KG1 (cell line): ENCODE data around the gene ZNG1C.
"Not testable (repeated sequence)": the region's sequence is repeated elsewhere in the genome, so short reads cannot be mapped to it uniquely, and the experiment has no call there.

Experiments used
- DNase-seq: peaks from one replicate; lab custom pipeline; 2025; lab: John Stamatoyannopoulos, UW

Gene ZNG1C

DNA sequence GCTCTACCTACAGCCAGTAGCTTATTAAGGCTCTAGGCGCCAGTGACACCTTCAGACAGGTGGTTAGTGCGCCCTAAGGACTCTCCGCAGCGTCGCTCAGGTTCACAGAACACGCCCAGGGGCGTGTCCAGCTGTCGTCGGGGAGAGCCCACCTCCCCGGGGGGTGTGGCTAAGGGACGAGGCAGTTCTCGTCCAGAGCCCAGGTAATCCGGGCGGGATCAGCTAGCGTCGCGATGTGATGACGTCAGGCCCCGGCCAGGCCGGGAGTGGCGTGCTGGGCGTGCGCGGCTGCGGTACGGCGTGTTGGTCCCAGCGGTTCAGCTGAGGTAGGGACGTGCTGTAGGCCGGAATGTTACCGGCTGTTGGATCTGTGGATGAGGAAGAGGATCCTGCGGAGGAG lies at the start of gene ZNG1C:
Gene ZNG1C, plus strand, starts transcription at position 301 of the 400 bp plus-strand sequence. Its CDS starts 49 bp downstream, at position 350.
- not testable (repeated sequence) for DNase-seq

DNA sequence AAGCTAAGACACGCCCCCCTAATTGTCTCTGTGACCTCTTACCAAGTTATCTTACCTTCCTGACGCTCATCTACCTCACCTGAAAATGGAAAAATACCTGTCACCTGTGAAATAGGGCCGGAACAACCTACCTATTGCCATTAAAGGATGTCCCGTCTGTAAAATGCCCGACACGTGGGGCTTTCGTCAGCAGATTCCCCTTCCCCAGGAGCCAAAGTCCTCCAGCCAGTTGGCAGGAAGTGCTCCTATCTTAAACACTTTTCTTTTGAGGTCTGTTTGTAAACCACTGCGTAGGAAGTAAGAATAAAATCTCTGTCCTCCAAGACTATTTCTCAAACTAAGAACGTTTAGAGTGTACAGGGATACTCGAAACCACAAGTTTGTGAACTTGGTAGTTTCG lies 654 bp downstream of the ZNG1C start:
- DNase-seq, result not testable (repeated sequence)

DNA sequence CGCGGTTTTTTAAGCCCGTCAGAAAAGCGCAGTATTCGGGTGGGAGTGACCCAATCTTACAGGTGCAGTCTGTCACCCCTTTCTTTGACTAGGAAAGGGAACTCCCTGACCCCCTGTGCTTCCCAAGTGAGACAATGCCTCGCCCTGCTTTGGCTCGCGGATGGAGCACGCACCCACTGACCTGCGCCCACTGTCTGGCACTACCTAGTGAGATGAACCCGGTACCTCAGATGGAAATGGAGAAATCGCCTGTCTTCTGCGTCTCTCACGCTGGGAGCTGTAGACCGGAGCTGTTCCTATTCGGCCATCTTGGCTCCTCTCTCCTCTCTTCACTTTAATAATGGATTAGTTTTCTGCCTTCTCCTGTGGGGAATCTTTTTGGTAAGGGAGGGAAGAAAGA lies 39.3 kb downstream of the ZNG1C start:
- DNase-seq, result not testable (repeated sequence)

DNA sequence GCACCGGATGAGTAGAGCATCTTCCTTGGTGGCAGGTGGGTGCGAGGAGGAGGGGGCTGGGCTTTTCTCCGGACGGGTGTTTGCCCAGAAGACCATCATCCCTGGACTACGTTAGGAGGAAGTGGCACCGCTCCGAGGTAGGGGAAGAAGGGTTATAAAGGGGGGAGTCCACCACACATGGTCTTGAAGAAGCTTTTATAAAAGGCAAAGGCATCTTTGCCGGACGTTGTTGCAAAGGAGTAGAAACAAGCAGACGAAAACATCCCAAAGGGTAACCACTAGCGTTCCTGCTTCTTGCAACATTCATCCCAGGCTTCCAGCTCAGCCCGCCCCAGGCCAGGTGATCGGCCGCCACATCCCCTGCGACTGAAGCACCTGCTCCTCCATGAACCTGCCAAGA lies 60.8 kb downstream of the ZNG1C start, which contains the start of gene FOXD4L3:
Gene FOXD4L3, plus strand, starts transcription at position 301 of the 400 bp plus-strand sequence. Its CDS starts 85 bp downstream, at position 386.
- not testable (repeated sequence) for DNase-seq

DNA sequence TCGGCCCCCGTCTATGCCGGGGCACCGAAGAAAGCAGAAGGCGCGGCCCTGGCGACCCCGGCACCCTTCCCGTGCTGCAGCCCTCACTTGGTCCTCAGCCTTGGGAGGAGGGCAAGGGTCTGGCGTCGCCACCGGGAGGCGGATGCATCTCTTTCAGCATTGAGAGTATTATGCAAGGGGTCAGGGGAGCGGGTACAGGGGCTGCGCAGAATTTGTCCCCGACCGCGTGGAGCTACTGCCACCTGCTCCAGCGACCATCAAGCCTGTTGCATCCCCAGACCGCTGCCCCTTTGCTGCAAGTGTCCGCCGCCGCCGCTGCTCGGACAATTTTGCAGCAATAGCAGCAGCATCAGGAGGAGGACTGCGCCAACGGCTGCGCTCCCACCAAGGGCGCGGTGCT lies 62.0 kb downstream of the ZNG1C start:
- not testable (repeated sequence) for DNase-seq

DNA sequence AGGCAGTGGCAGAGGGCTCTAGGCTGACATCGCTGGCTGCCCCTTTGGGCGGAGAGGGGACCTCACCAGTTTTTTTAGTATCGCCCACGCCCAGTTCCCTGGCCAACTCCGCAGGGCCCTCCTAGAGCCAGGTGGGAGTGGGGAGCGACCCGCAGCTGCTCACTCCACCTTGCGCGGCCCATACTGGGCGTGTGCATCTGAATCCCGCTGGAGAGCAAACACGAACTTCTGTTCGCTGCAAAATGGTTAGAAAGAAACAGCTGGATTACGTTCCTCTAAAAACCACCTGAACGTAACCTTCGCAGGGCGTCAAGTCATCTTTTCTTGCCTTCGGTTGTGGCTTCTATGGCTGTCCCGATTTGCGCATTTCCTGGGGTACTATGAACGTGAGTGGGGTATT lies 62.4 kb downstream of the ZNG1C start:
- not testable (repeated sequence) for DNase-seq

DNA sequence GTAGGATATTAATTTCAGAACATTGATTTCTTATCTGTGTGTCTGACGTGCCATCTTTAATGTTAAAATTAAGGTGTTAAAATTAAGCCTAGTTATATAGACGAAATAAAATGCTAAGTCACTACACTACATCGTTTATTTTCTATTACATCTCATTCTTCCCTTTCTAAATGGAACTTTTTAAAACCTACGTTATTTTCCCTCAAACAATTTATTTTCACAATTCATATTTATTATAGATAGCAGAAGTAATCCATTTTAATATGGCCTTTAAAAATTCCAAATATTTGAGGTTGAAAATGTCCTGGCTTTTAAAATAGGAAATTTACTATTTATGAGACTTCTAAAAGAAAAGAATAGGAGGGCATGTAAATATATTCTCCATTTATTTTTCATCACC lies 63.0 kb downstream of the ZNG1C start:
- DNase-seq, result not testable (repeated sequence)

DNA sequence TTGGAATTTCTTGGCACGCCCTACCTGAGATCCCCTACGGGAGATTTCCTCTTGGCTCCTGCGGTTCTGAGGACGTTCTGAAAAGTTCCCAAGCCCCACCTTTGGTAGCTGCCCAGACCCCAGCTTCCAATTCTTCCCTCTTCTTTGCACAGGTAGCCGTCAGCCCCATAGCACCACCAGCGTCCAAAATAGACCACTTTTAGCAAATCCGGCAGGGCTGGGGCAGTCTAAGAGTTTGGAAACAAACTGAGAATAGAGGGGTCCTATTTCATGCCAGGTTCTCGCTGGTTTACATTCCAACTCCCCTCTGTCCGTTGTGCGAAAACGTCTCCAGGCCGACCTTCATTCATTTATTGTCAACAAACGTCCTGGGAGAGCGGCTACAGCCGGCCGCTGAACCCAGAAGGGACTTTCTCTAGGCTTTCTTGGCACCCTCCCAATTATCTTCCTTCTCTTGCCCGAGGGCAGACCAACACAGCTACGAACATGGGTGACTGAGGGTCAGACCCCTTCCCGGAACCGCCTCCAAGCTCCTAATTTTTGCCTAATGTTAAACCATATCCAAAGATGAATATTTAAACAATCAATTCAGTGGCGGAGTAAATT lies 64.0 kb downstream of the ZNG1C start:
- DNase-seq, result not testable (repeated sequence)

DNA sequence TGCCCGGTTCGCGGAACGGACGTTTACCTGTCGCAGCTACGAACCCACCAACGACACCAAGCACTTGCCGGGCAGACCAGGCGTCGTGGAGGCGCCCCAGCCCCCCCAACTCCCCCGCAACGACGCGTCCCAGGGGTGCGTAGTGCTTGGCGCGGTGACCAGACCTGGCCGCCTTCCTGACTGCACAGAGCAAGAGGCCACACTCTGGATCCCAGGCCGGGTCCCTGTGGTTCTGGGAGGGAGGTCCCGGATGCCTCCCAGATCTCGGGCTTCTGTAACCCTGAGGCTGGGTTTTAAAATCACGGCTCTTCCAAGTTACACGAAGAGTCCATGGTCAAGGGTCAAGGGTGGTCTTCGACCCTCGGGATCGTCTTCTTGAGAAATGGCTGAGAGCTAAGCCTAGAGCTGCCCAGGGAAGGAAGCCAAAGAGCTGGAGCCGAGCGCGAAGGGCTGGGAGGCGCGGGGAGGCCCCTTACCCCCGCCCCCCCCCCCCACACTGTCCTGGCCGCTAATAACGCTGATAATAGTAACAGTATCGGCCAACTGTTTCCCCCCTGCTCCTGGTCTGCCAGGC lies 64.7 kb downstream of the ZNG1C start:
- not testable (repeated sequence) for DNase-seq

DNA sequence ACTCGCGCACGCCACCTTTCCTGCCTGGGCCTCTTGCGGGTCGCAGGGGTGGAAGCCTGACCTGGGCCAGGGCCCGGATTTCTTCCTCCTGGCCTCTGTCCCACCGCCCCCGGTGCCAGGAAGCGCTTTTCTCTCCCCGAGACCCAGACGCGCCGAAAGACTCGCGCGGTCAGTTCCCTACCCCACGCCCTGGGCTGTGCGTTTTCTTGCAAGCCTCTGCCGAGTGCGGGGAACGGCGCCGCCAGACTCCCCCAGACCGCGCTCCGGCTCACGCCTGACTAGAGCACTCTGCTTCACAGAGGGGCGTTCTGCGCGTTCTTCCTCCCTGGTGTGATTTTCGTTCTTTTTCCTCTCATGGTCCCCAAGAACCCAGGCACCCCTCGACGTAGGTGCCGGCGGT lies 65.3 kb downstream of the ZNG1C start:
- DNase-seq, result not testable (repeated sequence)

DNA sequence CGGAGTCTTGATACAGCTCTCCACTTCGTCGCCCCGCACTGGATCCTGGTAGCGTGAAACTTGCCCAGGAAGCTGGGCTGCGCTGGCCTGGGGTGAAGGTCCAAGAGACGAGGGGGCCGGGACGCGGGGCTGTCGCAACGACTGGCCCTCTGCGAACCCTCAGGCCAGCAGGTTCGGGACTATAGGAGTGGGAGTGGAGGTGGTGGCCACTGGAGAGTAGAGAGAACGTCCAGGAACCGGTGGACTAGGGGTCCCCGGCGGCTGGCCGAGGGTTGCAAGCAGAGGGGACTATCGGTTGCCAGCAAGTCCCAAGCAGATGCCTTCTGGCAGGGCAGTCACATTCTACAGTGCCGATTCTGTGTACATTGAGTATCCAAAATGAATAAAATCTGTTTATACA lies 65.9 kb downstream of the ZNG1C start:
- not testable (repeated sequence) for DNase-seq

DNA sequence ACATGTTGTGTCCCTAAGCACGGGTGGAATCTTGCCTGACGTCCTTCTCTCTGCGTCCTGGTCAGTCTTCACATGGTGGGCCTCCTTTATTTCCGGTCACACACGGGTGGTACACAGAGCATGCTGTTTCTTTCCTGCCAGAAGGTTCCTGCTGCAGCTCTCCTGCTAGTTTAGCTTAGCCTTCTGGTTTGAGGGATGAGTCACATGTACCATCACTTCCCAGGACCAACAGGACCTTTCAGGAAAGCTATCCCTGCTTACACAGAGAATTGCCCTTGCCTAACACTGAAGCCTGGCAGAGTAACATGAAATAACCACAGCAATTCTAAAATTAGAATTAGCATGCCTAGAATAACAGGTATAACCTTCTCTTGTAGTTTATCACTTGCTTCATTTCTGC lies 69.4 kb downstream of the ZNG1C start:
- DNase-seq, result not testable (repeated sequence)

DNA sequence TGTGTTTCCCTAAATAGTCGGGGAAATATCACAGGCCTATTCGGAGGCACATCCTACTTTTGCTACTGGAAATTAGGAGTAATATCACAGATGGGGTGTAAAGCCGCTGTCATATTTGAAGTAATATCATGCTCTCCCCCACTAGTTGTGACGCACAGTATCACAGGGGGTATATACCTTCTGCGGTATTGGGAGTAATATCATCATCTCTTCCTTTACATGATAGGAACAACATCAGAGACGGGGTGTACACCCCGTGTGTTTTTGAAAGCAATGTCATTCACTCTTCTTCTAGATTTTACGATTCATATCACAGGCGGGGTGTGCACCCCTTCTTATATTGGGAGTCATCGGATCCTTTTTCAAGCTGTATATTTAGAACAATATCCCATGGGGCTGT lies 76.4 kb downstream of the ZNG1C start:
- not testable (repeated sequence) for DNase-seq

DNA sequence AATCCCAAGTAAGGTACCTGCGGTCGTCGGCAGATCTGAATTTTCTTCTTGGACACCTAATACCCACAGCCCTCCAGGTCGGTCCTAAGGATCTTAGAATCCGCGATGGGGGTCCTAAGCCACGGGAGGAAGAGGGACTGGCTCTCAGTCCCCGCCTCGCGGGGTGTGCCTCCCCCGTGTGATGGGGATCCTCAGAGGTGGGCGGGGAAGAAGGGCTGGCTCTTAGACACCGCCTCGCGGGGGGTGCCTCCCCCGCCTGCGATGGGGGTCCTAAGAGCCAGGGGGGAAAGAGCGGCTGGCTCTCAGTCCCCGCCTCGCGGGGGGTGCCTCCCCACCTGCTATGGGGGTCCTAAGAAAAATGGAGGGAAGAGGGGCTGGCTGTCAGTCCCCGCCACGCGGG lies 82.0 kb downstream of the ZNG1C start:
- DNase-seq, result not testable (repeated sequence)

DNA sequence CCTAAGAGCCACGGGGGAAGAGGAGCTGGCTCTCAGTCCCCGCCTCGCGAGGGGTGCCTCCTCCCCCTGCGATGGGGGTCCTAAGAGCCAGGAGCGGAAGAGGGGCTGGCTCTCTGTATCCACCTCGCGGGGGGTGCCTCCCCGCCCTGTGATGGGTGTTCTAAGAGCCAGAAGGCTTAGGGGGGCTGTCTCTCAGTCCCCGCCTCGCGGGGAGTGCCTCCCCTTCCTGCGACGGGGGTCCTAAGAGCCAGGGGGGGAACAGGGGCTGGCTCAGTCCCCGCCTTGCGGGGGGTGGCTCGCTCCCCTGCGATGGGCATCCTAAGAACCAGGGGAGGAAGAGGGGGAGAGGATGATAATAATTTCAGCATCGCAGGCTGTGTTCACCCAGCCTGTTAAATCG lies 82.7 kb downstream of the ZNG1C start:
- not testable (repeated sequence) for DNase-seq

DNA sequence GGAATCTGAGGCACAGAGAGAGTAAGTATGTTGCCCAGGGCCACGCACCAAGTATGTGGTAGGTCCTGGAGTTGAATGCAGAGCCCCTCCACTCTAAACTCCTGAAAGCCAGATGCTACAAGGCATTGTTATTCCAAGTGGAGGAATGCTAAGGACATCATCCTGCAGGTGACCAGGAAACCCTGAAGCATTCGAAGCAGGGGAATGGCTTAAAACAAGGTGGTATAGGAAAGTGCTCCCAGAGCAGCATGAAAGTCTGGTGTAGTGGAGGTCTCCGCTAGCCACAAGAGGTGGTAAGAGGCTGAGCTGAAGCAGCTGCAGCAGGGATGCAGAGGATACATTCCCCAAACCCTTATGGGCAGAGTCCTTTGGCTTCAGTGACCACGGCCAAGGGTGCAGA lies 87.3 kb downstream of the ZNG1C start:
- DNase-seq, result not testable (repeated sequence)

DNA sequence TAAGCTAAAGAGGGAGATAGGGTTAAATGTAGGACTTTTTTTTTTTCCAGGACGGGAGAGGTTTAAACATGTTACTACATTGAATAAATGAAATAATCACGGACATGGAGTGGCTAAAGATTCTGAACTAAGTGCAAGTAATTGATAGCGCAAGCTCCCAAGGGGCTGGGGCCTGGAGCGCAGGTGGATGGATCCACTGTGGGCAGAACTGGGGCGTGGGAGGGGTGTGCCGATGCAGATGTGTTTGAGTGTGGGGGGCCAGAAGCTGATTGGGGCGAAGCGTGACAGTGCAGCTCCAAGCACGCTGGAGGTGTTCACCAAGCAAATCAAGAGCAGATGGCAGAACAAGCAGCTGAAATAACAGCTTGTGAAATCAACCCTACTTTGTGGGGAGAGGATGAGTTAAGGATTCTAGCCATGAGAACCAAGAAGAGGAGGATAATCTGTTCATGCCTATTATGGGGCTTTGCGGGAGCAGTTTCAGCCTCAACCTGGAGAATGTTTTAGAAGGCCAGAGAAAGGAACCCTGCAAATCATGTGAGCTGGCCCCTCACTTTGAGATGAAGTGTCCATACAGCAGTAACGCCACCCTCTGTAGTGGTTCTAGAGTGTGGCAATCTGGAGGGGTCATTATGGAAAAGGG lies 88.9 kb downstream of the ZNG1C start:
- not testable (repeated sequence) for DNase-seq

DNA sequence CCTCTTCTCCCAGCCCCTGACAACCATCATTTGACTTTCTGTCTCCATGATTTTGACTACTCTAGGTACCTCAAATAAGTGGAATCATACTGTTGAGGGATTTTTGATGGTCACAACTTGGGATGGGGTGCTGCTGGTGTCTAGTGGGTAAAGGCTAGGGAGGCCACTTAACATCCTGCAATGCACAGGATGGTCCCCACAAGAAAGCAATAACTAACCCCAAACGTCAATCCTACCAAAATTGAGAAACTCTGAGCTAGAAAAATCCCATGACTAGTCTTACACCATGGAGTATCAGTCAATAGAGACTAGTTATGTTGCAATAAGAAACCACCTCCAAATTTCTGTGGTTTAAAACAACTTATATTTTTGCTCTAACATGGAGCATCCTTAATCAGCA lies 90.3 kb downstream of the ZNG1C start:
- not testable (repeated sequence) for DNase-seq

DNA sequence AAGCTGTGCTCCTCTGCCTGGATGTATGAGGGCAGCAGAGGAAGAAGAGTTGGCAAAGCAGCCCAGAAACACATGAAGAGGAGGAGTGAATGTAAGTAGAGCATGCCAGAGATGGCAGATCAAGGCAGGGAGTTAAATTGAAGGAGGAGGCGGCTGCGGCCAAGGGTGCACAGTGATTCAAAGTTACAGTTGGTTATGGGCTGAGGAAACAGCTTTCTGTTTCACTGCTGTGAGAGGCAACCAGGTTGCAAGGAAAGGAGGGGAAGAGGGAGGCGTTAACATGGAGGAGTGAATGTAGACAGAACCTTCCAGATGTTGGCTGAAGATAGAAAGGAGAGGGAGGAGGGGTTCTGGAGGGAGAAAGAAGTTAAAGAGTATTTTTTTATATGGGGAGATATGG lies 94.2 kb downstream of the ZNG1C start:
- DNase-seq, result not testable (repeated sequence)

DNA sequence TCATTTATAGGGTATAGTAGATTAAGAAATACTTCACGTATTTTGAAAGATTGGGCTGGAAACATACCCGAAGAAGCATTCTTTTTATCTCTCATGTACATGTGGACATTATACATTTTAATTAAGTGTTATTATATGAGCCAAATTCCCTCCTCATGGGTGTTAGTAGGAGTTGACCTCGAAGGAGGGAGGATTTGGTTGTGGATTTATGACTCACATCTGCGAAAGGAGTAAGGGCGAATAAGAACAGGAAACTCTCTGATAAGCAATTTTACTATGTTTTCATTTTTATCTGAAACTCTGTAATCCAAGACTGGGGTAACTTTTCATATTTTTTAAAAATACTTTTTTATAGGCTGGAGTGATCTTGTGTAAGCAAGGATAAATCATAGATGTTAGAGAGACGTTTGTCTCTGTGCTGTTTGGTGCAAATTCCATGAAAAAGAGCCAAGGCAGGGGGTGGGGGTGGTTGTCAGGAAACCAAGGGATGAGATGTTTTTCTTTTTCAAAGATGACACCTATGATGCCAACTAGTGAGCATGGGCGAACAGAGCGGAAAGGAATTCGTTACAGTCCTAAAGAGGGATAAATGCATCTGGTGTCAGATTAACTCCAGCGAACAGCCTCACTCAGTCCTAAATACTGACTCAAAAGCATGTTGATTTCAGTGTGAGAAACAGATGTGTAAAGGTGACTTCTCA lies 95.0 kb downstream of the ZNG1C start:
- DNase-seq, result not testable (repeated sequence)

DNA sequence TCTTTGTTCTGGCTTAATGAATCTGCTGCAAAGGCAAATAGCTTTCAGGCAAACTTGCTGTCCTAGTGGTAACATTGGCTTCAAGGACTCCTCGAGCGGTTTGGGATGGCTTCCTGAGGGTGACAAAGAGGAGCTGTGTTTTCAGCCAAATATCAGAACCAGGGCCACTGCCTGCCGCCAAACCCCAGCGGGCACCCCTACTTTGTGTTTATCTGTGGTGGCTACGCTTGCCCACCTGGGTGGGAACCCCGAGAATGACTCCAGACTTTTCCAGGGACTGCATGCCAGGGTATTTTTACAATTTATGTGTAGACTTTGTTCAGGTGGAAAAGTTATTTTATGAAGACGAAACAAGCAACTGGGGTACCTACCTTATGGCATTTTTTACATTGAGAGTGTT lies 96.2 kb downstream of the ZNG1C start:
- not testable (repeated sequence) for DNase-seq

DNA sequence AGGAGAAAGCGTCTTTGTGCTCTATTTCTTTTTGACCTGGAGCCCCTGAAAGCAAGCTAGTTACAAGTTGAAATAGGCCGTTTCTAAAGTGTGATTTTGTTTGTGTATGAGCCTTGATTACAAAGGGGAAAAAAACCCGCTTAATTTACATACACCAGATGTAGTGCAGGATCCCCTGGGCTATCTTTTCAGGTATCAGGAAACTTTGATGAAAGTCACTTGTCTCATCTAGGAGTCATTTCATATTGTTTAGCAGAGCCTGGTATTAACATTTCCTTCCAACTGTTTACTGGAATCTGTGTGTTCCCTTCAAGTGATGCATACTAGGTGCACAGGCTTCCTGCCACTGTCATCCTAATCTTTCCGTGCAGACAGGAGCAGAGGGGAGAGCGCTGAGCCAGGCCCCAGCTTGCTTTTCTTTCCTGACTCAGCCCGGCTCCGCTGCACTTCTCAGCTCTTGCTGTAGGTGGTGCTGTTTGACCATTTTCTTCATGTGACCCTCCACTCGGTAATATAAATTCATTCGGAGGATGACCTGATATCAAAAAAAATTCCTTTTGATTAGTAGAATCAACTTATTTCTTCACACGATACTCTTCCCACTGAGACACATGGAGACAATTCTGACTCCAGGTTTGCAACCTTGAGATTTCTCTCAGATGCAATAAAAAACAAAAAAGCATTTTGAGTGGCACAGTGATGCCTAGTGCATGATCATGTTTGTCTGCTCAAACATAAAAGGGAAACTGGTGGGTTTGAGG lies 100.7 kb downstream of the ZNG1C start:
- DNase-seq, result not testable (repeated sequence)
